ES-I3 (cell line): ENCODE measurements around the gene YKT6.

Experiments
- H3K36me3 ChIP-seq: 2 replicates; pipeline ENCODE4 v1.6.1; 2013; ENCODE audit warnings: mild to moderate bottlenecking, low read length, control low read depth, moderate library complexity; ENCODE audit not compliant: insufficient read depth
- H3K4me1 ChIP-seq: 2 replicates; pipeline ENCODE4 v1.6.1; 2013; ENCODE audit warnings: mild to moderate bottlenecking, control low read depth, low read length; ENCODE audit not compliant: insufficient read depth
- H3K9ac ChIP-seq: 2 replicates; pipeline ENCODE4 v1.6.1; 2013; ENCODE audit warnings: low read depth, mild to moderate bottlenecking, low read length, moderate library complexity
- H3K9me3 ChIP-seq: 2 replicates; pipeline ENCODE4 v1.6.1; 2013; ENCODE audit warnings: mild to moderate bottlenecking, low read length, moderate library complexity; ENCODE audit not compliant: control insufficient read depth, insufficient read depth

The YKT6 gene

DNA sequence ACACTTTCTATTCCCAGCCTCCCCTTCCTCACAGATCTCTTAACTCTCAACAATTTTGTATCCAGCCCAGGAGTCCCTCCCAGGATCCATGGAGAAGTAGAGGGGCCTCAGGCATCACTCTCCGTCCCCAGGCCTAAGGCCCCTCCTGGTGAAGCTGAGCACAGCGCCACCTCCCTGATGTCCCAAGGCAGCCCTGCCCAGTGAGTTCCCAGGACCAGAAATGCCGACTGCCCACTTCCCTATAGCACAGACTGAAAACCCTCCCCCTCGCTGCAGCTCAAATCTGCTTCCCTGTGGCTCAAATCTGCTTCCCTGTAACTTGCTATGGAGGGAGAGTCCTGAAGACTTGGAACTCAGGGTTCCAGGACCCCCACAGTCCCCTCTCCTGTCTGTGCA, 35.6 kb downstream of the YKT6 start:
- H3K4me1 ChIP-seq = no peaks in the 10 kb centered on the region
- H3K9ac ChIP-seq = no peak overlapping the region
- no peaks in the 10 kb centered on the region for H3K9me3 ChIP-seq
- no peaks in the 10 kb centered on the region for H3K36me3 ChIP-seq

DNA sequence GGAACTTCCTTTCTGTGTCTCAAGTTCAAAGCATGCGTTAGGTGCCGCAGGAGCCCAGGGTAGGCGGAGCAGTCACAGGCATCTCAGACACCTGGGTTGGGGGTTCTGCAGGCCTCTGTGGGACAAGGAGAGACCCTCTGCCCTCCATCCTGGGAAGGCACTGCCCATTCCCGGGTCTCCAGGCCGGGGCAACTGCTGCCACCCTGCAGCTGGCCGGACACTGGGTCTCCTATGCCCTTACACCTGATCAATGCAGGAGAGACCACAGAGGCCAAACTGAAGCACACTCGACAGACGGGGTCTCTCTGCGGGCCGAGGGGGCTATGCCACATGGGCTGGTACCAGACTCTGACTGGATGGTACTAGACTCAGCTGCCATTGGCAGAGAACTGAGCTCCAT, 36.9 kb downstream of the YKT6 start:
- no peaks in the 10 kb centered on the region for H3K4me1 ChIP-seq
- H3K9ac ChIP-seq = no peak overlapping the region
- no peaks in the 10 kb centered on the region for H3K36me3 ChIP-seq
- no peaks in the 10 kb centered on the region for H3K9me3 ChIP-seq

DNA sequence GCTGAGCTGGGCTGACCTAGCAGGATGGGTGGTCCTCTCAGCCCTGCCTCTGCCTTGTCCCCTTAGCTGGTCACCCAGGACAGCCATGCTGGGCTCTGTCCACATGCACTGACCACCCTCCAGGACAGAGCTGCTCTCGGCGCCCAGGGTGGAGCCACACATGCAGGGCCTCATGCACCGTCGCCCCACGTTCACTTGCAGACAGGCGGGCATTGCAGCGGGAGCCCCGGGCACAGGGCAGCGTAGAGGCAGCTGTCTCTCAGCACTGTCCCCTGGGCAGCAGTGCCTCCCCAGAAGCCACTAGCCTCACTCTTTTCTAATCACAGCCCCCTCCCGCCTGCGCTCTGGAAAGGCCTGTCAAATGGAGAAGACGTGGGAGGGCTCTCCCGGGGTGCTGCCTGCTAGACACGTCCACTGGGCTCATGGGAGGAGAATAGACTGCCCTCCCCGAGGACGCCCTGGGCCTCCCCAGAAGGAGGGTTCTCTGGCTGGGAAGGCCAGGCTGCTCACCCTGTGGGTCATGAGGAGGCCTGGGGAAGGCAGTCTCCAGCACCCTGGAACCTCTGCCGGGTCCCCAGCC, 37.4 kb downstream of the YKT6 start:
- no peaks in the 10 kb centered on the region for H3K4me1 ChIP-seq
- H3K9ac ChIP-seq = no peak overlapping the region
- no peaks in the 10 kb centered on the region for H3K9me3 ChIP-seq
- no peaks in the 10 kb centered on the region for H3K36me3 ChIP-seq

DNA sequence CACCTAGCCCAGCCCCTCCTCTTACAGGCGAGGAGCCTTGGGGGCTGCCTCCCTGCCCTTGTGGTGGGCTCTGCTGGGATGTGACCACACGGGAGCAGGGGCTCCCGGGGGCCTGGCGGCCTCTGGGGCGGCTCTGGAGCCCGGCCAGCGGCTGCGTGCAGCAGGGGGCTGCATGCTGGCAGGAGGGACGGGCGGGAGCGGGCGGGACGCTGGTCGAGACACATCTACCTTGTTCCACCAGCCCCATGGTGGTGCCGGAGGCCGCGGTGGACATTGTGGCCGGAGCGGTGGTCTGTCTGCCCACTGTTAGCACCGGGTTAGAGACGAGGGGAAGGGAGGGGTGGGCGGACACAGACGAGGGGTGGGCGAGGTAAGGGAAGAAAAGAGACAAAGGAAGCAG, 38.6 kb downstream of the YKT6 start:
- Histone ChIP-seq H3K4me1 (no peaks in the 10 kb centered on the region), H3K36me3 (no peaks in the 10 kb centered on the region), H3K9me3 (no peaks in the 10 kb centered on the region)

DNA sequence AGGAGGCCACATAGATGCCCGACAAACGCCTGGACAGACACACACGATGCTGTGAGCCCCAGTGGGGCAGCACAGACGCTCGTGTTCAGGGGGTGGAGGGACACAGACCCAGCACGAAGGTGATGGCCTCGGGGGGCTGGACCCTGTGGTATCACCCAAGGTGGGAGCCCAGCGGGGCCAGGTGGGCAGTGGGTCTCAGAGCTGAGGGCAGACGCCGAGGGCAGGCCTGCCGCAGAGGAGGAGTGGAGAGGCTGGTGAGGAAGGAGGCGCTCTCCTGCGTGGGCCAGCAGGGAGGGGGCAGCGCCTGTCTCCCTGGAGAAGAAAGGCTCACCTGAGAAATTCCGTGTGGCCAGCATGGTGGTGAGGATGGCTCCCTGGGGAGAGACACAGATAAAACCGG, 39.6 kb downstream of the YKT6 start:
- H3K9ac ChIP-seq = no peak overlapping the region
- no peaks in the 10 kb centered on the region for H3K4me1 ChIP-seq
- no peaks in the 10 kb centered on the region for H3K9me3 ChIP-seq
- H3K36me3 ChIP-seq = no peaks in the 10 kb centered on the region

More for the DNA sequence above, 38.6 kb downstream of the YKT6 start:
- no peak overlapping the region for H3K9ac ChIP-seq

DNA sequence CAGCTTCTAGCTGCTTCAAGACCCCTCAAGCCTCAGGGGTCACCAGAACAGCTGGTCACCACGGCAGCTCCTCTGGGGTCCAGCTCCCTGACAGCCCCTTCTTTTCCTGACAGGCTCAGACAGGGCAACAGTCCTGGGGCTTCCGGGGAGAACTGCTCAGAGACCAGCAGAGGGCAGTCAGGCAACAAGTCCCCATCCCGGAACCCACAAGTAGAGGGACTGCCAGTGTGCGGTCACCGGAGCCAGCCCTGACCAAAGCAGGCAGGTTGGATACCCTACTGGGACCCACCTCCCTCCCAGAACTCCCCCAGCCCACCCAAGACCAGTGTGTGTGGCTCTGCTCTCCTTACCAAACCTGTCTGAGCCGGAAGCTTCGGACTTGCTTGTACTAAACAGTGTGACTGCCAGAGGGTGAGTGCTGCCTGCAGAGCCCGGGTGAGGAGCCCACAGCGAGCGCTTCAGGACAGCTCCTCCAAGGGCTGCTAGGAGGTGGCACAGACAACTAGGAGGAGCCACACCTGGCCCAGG, 40.3 kb downstream of the YKT6 start:
- Histone ChIP-seq H3K4me1 (no peaks in the 10 kb centered on the region), H3K9me3 (no peaks in the 10 kb centered on the region), H3K9ac (no peak overlapping the region), H3K36me3 (no peaks in the 10 kb centered on the region)

DNA sequence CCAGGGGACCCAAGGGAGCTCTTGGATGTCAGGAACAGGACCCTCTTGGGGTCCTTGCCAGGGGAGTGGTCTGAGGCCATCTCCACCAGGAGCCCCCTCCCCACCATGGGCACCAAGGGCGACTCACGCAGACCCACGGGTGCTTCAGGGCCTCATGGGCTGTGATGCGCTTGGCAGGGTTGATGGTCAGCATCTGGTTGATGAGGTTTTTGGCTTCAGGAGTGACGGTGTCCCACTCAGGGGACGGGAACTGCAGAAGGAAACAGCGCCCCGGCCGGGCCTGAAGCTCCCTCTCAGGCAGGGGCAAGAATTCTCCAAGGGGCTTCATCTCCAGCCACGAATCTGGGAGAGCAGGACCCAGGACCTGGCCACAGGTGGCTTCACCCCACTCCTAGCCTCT, 41.3 kb downstream of the YKT6 start:
- Histone ChIP-seq H3K9ac (no peak overlapping the region), H3K36me3 (no peaks in the 10 kb centered on the region), H3K9me3 (no peaks in the 10 kb centered on the region), H3K4me1 (no peaks in the 10 kb centered on the region)

DNA sequence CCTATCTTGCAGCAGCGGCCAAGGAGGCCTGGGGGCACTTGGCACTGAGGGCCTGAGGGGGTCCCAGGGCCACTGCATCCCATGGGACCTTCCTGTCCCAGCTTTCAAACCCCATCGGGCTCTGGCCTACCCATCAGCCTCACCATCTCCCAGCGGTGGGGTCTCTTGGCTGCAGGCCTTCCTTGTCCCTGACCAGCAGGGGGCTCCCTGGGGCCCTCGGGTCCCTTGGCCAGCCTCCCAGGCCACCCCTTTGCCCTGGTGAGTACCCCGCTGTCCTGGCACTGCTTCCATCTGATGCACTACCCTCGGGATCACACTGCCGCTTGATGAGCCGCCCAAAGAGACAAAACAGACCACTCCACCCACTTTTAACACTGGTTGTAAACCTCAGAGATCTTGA, 43.5 kb downstream of the YKT6 start:
- H3K9ac ChIP-seq = no peak overlapping the region
- H3K4me1 ChIP-seq = no peaks in the 10 kb centered on the region
- no peaks in the 10 kb centered on the region for H3K9me3 ChIP-seq
- H3K36me3 ChIP-seq = no peaks in the 10 kb centered on the region

DNA sequence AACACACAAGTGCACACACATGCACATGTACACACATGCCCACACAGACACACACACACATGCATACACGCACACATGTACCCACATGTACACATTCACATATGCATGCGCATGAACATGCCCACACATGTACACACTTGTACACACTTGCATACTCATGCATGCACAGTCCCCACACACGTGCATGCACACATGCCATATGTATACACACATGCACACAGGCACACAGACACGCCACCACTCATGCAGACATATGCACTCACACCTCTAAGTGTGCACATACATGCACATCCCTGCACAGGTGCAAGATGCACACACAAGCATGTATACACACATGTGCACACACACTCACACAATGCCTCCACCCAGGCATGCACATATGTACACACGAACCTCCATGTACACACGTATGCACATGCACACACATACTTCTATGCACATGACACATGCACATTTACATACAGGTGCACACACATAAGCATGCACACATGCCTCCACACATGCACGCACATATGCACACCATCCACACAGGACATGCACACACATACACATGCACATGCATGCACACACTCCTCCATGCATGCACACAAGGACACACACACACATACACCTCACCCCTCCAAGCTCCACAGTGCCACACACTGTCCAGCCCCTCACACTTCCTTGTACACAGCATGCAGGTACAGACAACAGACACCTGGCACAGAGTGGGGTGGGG, 45.8 kb downstream of the YKT6 start:
- Histone ChIP-seq H3K9ac (no peak overlapping the region), H3K36me3 (no peaks in the 10 kb centered on the region), H3K4me1 (no peaks in the 10 kb centered on the region), H3K9me3 (no peaks in the 10 kb centered on the region)

DNA sequence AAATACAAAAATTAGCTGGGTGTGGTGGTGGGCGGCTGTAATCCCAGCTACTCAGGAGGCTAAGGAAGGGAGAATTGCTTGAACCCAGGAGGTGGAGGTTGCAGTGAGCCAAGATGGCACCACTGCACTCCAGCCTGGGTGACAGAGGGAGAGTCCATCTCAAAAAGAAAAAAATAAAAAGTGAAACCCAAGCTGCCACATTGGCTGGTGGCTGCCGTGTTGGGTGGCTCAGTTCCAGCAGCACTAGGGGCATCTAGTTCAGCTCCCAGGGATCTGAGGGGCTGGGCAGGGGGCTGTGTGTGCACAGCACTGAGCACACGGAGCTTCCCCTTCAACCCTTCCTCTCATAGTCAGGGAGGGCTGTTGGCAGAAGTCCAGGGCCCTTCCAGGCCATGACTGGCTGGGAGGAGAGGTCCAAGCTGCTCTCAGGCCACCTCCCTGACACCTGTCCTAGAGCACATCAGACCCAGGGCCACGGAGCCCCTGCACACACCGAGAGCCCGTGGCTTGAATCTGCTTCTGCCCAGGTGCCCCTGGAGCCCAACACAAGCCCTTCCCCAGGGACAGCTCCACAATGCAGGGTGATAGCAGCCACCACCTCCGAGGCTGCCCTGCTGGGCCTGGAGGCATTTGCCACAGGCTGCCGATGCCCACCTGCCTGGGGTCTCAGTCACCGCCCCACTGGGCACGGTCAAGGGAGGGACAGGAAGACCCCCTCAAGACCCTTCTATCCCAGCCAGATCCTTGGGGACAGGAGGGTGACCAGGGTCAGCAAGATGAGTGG, 47.3 kb downstream of the YKT6 start:
- no peaks in the 10 kb centered on the region for H3K4me1 ChIP-seq
- H3K36me3 ChIP-seq = no peaks in the 10 kb centered on the region
- no peak overlapping the region for H3K9ac ChIP-seq
- no peaks in the 10 kb centered on the region for H3K9me3 ChIP-seq

DNA sequence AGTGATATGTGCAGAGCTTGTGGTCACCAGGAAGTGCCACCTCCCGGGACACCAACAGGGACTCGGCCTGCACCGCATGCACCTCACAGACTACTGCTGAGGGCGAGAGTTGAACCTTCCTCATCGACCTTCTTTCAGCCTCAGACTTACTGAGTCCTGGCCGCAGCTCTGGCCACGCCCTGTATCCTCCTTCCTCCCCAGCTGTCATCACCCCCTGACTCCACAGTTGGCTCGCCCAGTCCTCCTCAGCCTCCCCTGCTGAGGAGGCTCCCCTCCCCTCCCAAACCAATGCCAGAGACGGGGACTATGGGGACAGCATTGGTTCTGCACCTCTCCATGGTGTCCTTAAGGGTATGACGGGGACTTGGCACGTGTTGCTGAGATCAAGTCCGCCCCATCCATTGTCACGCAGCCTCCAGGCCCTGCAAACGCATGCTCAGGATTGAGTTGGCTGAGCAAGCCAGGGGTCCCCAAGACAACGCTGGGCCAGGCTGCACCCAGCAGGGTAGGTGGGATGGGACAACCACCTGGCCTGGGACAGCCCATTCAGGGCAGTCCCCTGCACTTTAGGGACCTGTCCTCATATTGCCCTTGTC, 49.0 kb downstream of the YKT6 start:
- no peak overlapping the region for H3K9ac ChIP-seq
- H3K4me1 ChIP-seq = no peaks in the 10 kb centered on the region
- no peaks in the 10 kb centered on the region for H3K9me3 ChIP-seq
- H3K36me3 ChIP-seq = no peaks in the 10 kb centered on the region

DNA sequence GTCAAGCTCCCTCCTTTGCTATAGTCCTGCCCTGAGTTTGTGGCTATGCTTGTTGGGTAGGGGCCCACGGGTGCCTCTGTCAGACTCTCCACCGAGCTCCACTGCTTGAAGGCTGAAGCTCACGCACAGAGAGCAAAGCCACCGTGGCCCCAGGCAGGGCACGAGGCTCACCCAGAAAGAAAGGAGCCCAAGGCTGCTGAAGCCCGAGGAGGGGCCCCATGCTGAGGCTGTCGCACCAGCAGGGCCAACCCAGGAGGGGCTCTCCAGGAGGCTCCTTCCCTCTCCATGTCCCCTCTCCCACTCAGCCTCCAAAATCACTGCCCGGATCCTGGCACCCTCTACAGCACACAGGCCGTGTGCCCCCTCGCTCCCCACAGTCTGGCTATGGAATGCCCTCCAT, 50.5 kb downstream of the YKT6 start:
- no peaks in the 10 kb centered on the region for H3K36me3 ChIP-seq
- H3K9ac ChIP-seq = no peak overlapping the region
- no peaks in the 10 kb centered on the region for H3K4me1 ChIP-seq
- H3K9me3 ChIP-seq = no peaks in the 10 kb centered on the region

DNA sequence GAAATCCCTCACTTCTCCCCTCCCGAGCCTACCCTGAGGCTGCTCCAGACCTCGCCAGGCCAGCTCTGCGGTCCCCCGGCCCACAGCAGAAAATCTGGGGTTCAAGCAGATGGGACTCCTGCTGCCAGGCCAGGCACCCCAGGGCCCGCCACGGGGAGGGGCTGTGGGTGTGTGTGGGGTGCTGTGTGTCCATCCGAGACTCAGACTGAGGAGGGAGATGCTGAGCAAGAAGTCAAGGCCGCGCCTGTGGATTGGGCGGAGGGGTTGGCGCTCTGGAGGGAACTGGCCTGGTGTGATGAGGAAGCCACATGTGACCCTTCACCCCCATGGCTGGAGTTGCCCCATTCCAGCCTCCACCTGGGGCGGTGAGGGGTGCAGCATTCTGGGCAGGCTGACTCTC, 51.1 kb downstream of the YKT6 start:
- H3K9ac ChIP-seq = no peak overlapping the region
- H3K4me1 ChIP-seq = no peaks in the 10 kb centered on the region
- H3K9me3 ChIP-seq = no peaks in the 10 kb centered on the region
- no peaks in the 10 kb centered on the region for H3K36me3 ChIP-seq

DNA sequence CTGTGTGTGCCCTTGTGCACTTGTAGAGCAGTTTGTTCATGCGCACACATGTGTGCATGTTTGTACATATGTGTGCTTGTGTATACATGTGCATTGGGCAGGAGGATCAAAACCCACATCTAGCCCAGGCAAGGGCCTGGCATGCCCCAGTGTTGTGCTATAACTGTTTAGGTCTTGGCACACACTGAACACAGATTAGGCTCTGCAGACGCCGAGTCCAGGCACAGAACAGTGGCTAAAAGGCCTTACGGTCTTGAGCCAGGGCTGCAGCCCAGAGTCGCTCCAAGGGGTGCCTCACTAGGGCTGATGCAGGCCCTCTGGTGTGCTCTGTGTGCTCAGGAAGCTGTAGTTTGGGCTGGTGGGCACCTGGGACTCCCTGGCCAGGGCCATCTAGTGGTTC, 55.7 kb downstream of the YKT6 start:
- no peaks in the 10 kb centered on the region for H3K9me3 ChIP-seq
- no peaks in the 10 kb centered on the region for H3K36me3 ChIP-seq
- no peak overlapping the region for H3K9ac ChIP-seq
- no peaks in the 10 kb centered on the region for H3K4me1 ChIP-seq
